A549 (cell line): ENCODE data around the gene OR6X1. TPM values are rescaled to one million over a fixed set of nuclear protein-coding genes. Genes with fewer than 3 reads are reported as not detected.
"Not testable (repeated sequence)": the region's sequence is repeated elsewhere in the genome, so short reads cannot be mapped to it uniquely, and the experiment has no call there.

Experiments
- ATAC-seq, 2 experiments: fragments of 200-7000 bp in 1 of 2; fragments of >200 bp in 1 of 2; cut with Nextera tagmentation in 1 of 2; cut with Tn5 transposase in 1 of 2; 3 replicates each; pipeline versions ENCODE4 v1.8.0 to v1.9.1; 2018 to 2020; ENCODE audit warnings: mild to moderate bottlenecking in 1 of 2, moderate library complexity in 1 of 2
- CTCF ChIA-PET: fragments of 300-600 bp; sonication (Branson Sonifier 250); formaldehyde crosslinking; extraction: SDS; loops from one replicate; lab custom pipeline; 2021; ENCODE audit warnings: antibody characterized with exemption, inconsistent platforms; lab: Yijun Ruan, JAX
- POLR2A ChIA-PET: fragments of 350-600 bp; formaldehyde crosslinking; extraction: SDS; loops from one replicate; lab custom pipeline; 2021; ENCODE audit warnings: antibody characterized with exemption, inconsistent platforms; lab: Yijun Ruan, JAX
- DNase-seq, 2 experiments: peaks; one replicate each; pipeline versions ENCODE4 v3.0.0 to v3.0.0-alpha.2; 2011 to 2016; ENCODE audit warnings: low read depth in 1 of 2, low spot score in 1 of 2
- FAIRE-seq: peaks from 2 replicates; lab custom pipeline; 2011; peaks lifted over from hg19 to GRCh38; lab: Jason Lieb, UNC
- H3K27ac ChIP-seq, 2 experiments: fragments of >200 bp; sonication (Bioruptor Twin); formaldehyde crosslinking; 3 replicates each; pipeline ENCODE4 v1.5.1; 2016 to 2017
- H3K4me1 ChIP-seq: fragments of >200 bp; sonication (Bioruptor Twin); formaldehyde crosslinking; 3 replicates; pipeline ENCODE4 v1.6.1; 2016
- H3K4me2 ChIP-seq: fragments of >200 bp; sonication (Bioruptor Twin); formaldehyde crosslinking; 3 replicates; pipeline ENCODE4 v1.6.1; 2016
- H3K4me3 ChIP-seq: fragments of >200 bp; sonication (Bioruptor Twin); formaldehyde crosslinking; 3 replicates; pipeline ENCODE4 v1.5.1; 2016
- H3K9me3 ChIP-seq: fragments of >200 bp; sonication (Bioruptor Twin); formaldehyde crosslinking; 3 replicates; pipeline ENCODE4 v1.6.1; 2016
- BHLHE40 ChIP-seq: IDR thresholded peaks from 2 replicates; pipeline ENCODE4 v1.6.1; 2012; ENCODE audit warnings: low read depth, low read length, inconsistent platforms
- CBX8 ChIP-seq: fragments of 200-600 bp; sonication (generic); IDR thresholded peaks from 2 replicates; pipeline ENCODE4 v1.6.1; 2016
- CHD2 ChIP-seq: fragments of 150-350 bp; IDR thresholded peaks from 2 replicates; pipeline ENCODE4 v1.6.1; 2014; ENCODE audit warnings: low read length; ENCODE audit not compliant: partially characterized antibody
- CHD4 ChIP-seq: fragments of 200-600 bp; sonication (generic); IDR thresholded peaks from 2 replicates; pipeline ENCODE4 v1.6.1; 2016; ENCODE audit warnings: antibody characterized with exemption, mild to moderate bottlenecking, borderline replicate concordance
- E2F6 ChIP-seq: IDR thresholded peaks from 2 replicates; pipeline ENCODE4 v1.6.1; 2012; ENCODE audit warnings: low read depth, borderline replicate concordance
- EHF ChIP-seq: fragments of 250-450 bp; sonication (Bioruptor Pico); IDR thresholded peaks from 2 replicates; pipeline ENCODE4 v1.5.0; 2020; ENCODE audit warnings: mild to moderate bottlenecking
- ELK1 ChIP-seq: fragments of 150-350 bp; IDR thresholded peaks from 2 replicates; pipeline ENCODE4 v1.6.1; 2014; ENCODE audit warnings: low read depth, mild to moderate bottlenecking, low read length
- EP300 ChIP-seq, 2 experiments: fragments of >200 bp; sonication (Bioruptor Twin); formaldehyde crosslinking; IDR thresholded peaks; 2 replicates in 1 of 2; 3 replicates in 1 of 2; pipeline ENCODE4 v1.6.1; 2016 to 2017
- GATA3 ChIP-seq: IDR thresholded peaks from 2 replicates; pipeline ENCODE4 v1.6.1; 2012; ENCODE audit warnings: borderline replicate concordance
- HDAC2 ChIP-seq: fragments of 200-600 bp; sonication (generic); IDR thresholded peaks from 2 replicates; pipeline ENCODE4 v1.6.1; 2016
- HEYL ChIP-seq: fragments of 250-450 bp; sonication (Bioruptor Pico); IDR thresholded peaks from 2 replicates; pipeline ENCODE4 v1.8.0; 2021; ENCODE audit warnings: mild to moderate bottlenecking, moderate library complexity
- JUN ChIP-seq, 2 experiments: fragments of >200 bp; sonication (Bioruptor Twin); formaldehyde crosslinking; IDR thresholded peaks; 2 replicates in 1 of 2; 3 replicates in 1 of 2; pipeline ENCODE4 v1.6.1; 2016 to 2017
- NR3C1 ChIP-seq: fragments of >200 bp; sonication (Bioruptor Twin); formaldehyde crosslinking; IDR thresholded peaks from 3 replicates; pipeline ENCODE4 v1.6.1; 2017
- POLR2A ChIP-seq: IDR thresholded peaks from 2 replicates; pipeline ENCODE4 v1.6.1; 2012; ENCODE audit warnings: mild to moderate bottlenecking, low read length
- POLR2AphosphoS2 ChIP-seq: conservative IDR thresholded peaks from 2 replicates; pipeline ENCODE4 v1.6.1; 2012; ENCODE audit warnings: low read length, improper control_type of control experiment, inconsistent platforms
- RAD21 ChIP-seq, 2 experiments: fragments of >200 bp in 1 of 2; sonication (Bioruptor Twin) in 1 of 2; formaldehyde crosslinking in 1 of 2; IDR thresholded peaks in 1 of 2; conservative IDR thresholded peaks in 1 of 2; 2 replicates in 1 of 2; 3 replicates in 1 of 2; pipeline ENCODE4 v1.6.1; 2012 to 2018; ENCODE audit warnings: inconsistent platforms in 1 of 2
- RFX5 ChIP-seq: fragments of 450-650 bp; IDR thresholded peaks from 2 replicates; pipeline ENCODE4 v1.7.1; 2014; ENCODE audit warnings: antibody characterized with exemption, mild to moderate bottlenecking, moderate library complexity
- WGBS: methylation state at CpG from one replicate; pipeline ENCODE4 v1.1.6; 2017; ENCODE audit errors: missing lambda C conversion rate; 5-methylcytosine and 5-hydroxymethylcytosine counted together
- polyA plus RNA-seq, 4 experiments: library from polyadenylated mRNA; depleted of rRNA in 3 of 4; stranded (reverse); fragments of >200 nt; fragmentation: RNase III in 1 of 4; extraction: RNeasy Plus Mini Kit Qiagen cat#74134 plus additional on column Dnase treatment in 1 of 4; gene quantifications; 2 replicates in 3 of 4; 3 replicates in 1 of 4; pipeline ENCODE4 v1.2.3, GENCODE V29; 2011 to 2017
- TF ChIP-seq, protein P1 (sequence below): IDR thresholded peaks from 2 replicates; pipeline ENCODE4 v1.6.1; 2012

OR6X1 gene
- polyA plus RNA-seq, 2 of the 4 experiments (the other 2 are of a cell fraction): not detected

DNA sequence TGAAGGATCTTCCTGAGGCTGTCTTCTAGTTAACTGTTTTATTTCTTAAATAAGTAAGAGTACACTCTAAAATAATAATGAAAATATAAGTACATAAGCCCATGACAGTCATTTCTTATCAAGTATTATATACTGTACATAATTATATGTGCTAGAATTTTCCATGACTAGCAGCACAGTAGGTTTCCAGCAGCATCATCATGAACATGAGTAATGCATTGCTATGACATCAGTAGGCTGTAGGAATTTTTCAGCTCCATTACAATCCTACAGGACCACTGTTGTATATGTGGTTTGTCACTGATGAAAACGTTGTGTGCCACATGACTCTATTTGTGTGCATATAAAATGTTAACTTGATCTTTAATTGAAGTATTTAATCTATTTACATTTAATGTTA lies 34.9 kb downstream of the OR6X1 start:
- Histone ChIP-seq H3K4me1 (no peaks in the 10 kb centered on the region), H3K27ac (no peak overlapping the region), H3K4me3 (no peak overlapping the region), H3K4me2 (no peak overlapping the region), H3K9me3 (peaks cover 9% of the 10 kb centered on the region; the same call in 1 of the 3 replicates)
- DNase-seq (no peak), ATAC-seq (peak in 1 of 2 experiments; percentile 71; a peak in 1 of 6 replicates), FAIRE-seq (no peak)
- CTCF ChIA-PET: interaction anchor here (0.8 to 1.6 kb wide), 4 partner anchors 9 to 79 kb away, joined by 3 to 7 read pairs (median 6); no protein-coding TSS in a partner anchor
- WGBS: 10% methylated on average over 1 of the region's 1 CpG
- no peak for TF ChIP-seq RAD21 (conservative IDR thresholded peaks at IDR 0.05 in 1 of 2, IDR thresholded peaks at IDR 0.05 in 1 of 2)
- no peak for TF ChIP-seq POLR2A
- no peak for TF ChIP-seq BHLHE40
- TF ChIP-seq HDAC2: no peak
- TF ChIP-seq, protein P1, sequence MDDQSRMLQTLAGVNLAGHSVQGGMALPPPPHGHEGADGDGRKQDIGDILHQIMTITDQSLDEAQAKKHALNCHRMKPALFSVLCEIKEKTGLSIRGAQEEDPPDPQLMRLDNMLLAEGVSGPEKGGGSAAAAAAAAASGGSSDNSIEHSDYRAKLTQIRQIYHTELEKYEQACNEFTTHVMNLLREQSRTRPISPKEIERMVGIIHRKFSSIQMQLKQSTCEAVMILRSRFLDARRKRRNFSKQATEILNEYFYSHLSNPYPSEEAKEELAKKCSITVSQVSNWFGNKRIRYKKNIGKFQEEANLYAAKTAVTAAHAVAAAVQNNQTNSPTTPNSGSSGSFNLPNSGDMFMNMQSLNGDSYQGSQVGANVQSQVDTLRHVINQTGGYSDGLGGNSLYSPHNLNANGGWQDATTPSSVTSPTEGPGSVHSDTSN: no peak
- no peak for TF ChIP-seq JUN (IDR thresholded peaks at IDR 0.05)
- POLR2A ChIA-PET: no interaction called here

DNA sequence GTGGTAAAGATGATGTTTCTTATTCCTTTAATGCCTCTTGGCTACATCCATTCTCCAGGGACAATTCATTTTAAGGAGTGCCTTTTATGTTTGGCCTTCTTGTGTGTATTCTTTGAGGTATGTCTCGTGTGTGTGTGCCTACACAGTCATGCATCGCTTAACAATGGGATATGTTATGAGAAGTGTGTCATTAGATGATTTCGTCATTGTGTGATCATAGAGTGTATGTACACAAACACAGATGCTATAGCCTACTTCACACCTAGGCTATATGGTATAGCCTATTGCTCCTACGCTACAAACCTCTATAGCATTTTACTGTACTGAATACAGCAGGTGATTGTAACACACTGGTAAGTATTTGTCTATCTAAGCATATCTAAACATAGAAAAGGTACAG lies 35.8 kb downstream of the OR6X1 start:
- no peak for FAIRE-seq
- H3K27ac ChIP-seq: no peak overlapping the region
- 64% methylated on average over 4 of the region's 4 CpGs for WGBS
- 0 out of 6 replicates have a peak, but pooled peaks of 1 of the 2 experiments have one; percentile 49 for ATAC-seq
- no peak overlapping the region for H3K4me2 ChIP-seq
- POLR2A ChIA-PET: no interaction called here
- H3K4me1 ChIP-seq: no peaks in the 10 kb centered on the region
- no peak overlapping the region for H3K4me3 ChIP-seq
- DNase-seq: no peak
- CTCF ChIA-PET: interaction anchor here (1.1 to 1.7 kb wide), 4 partner anchors 9 to 13 kb away, joined by 3 to 9 read pairs (median 4); no protein-coding TSS in a partner anchor
- 0 out of 3 replicates have a peak, but pooled peaks cover 4% of the 10 kb centered on the region for H3K9me3 ChIP-seq
- no peak for TF ChIP-seq JUN (IDR thresholded peaks at IDR 0.05)
- TF ChIP-seq EHF (CRISPR knock-in tag): no peak

GRCh38 chr11:123718063-123718462 lies 36.3 kb downstream of the OR6X1 start:
- ATAC-seq (peak in 1 of 2 experiments; percentile 65; a peak in 2 of 6 replicates), FAIRE-seq (no peak)
- CTCF ChIA-PET: interaction anchor here (1.1 to 1.7 kb wide), 2 partner anchors 11 to 13 kb away, joined by 3 to 9 read pairs; no protein-coding TSS in a partner anchor

DNA sequence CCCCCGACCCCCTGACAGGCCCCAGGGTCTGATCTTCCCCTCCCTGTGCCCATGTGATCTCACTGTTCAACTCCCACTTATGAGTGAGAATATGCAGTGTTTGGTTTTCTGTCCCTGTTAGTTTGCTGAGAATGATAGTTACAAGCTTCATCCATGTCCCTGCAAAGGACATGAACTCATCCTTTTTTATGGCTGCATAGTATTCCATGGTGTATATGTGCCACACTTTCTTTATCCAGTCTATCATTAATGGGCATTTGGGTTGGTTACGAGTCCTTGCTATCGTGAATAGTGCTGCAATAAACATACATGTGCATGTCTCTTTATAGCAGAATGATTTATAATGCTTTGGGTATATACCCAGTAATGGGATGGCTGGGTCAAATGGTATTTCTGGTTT lies 41.7 kb downstream of the OR6X1 start:
- H3K9me3 ChIP-seq, FAIRE-seq, POLR2A ChIA-PET, DNase-seq, H3K4me2 ChIP-seq, ATAC-seq, H3K4me3 ChIP-seq, H3K4me1 ChIP-seq, H3K27ac ChIP-seq: not testable (repeated sequence)
- CTCF ChIA-PET: interaction anchor here (0.9 to 3.8 kb wide), 5 partner anchors 10 to 72 kb away, joined by 3 to 23 read pairs (median 6); partner anchors contain the start of gene SCN3B
- WGBS: 18% methylated on average over 2 of the region's 3 CpGs

More at GRCh38 chr11:123718063-123718462, 36.3 kb downstream of the OR6X1 start:
- Histone ChIP-seq H3K4me1 (no peaks in the 10 kb centered on the region), H3K4me3 (no peak overlapping the region), H3K9me3 (0 out of 3 replicates have a peak, but pooled peaks cover 3% of the 10 kb centered on the region), H3K4me2 (no peak overlapping the region), H3K27ac (no peak overlapping the region)
- 36% methylated on average over 2 of the region's 2 CpGs for WGBS
- TF ChIP-seq NR3C1 (no peak), EHF (CRISPR knock-in tag) (no peak), POLR2AphosphoS2 (no peak), BHLHE40 (no peak), RFX5 (no peak), EP300 (IDR thresholded peaks at IDR 0.05) (no peak), CBX8 (no peak), HDAC2 (no peak), CHD2 (no peak), E2F6 (no peak), CHD4 (no peak), HEYL (CRISPR knock-in tag) (no peak), ELK1 (no peak), GATA3 (no peak)
- no peak for DNase-seq
- POLR2A ChIA-PET: no interaction called here
